PC-3 (cell line): ENCODE data around the gene ANK3. TPM values are rescaled to one million over a fixed set of nuclear protein-coding genes. Genes with fewer than 3 reads are reported as not detected.

Source experiments
- ATAC-seq: fragments of 200-7000 bp; cut with Tn5 transposase; 2 replicates; pipeline ENCODE4 v1.9.1; 2020; ENCODE audit warnings: mild to moderate bottlenecking, moderate library complexity
- BruUV-seq: library from RNA; stranded (reverse); fragments of 400-500 nt; replicated peaks from 2 replicates; lab custom pipeline; 2021; lab: Mats Ljungman, UMichigan
- CTCF ChIA-PET: fragments of 300-600 bp; sonication (Branson Sonifier 250); formaldehyde crosslinking; loops from one replicate; lab custom pipeline; 2022; ENCODE audit warnings: antibody characterized with exemption; lab: Charles Lee
- POLR2A ChIA-PET: fragments of 300-600 bp; sonication (Branson Sonifier 250); formaldehyde crosslinking; loops from one replicate; lab custom pipeline; 2022; ENCODE audit warnings: antibody characterized with exemption; ENCODE audit not compliant: unreplicated experiment; lab: Charles Lee
- DNase-seq: peaks from one replicate; pipeline ENCODE4 v3.0.0-alpha.2; 2015
- H2AFZ ChIP-seq: fragments of 300-600 bp; sonication (generic); 2 replicates; pipeline ENCODE4 v1.6.0; 2016; ENCODE audit warnings: antibody characterized with exemption, low read length
- H3F3A ChIP-seq: fragments of 300-600 bp; sonication (generic); one replicate; pipeline ENCODE4 v1.6.0; 2017; ENCODE audit warnings: antibody characterized with exemption, low read length, control low read depth, mild to moderate bottlenecking; ENCODE audit not compliant: unreplicated experiment
- H3K27ac ChIP-seq: fragments of 300-600 bp; sonication (generic); 2 replicates; pipeline ENCODE4 v1.5.1; 2016; ENCODE audit warnings: mild to moderate bottlenecking, low read length
- H3K27me3 ChIP-seq: fragments of 300-600 bp; sonication (generic); 2 replicates; pipeline ENCODE4 v1.6.1; 2016; ENCODE audit warnings: low read length, mixed read lengths
- H3K36me3 ChIP-seq: fragments of 300-600 bp; sonication (generic); 2 replicates; pipeline ENCODE4 v1.6.1; 2016; ENCODE audit warnings: low read depth, mixed run types, low read length, mixed read lengths
- H3K4me1 ChIP-seq: fragments of 300-600 bp; sonication (generic); 2 replicates; pipeline ENCODE4 v1.5.1; 2016; ENCODE audit warnings: low read length; ENCODE audit not compliant: insufficient read depth
- H3K4me2 ChIP-seq: fragments of 300-600 bp; sonication (generic); 2 replicates; pipeline ENCODE4 v1.6.0; 2016; ENCODE audit warnings: low read length
- H3K4me3 ChIP-seq: fragments of 300-600 bp; sonication (generic); 2 replicates; pipeline ENCODE4 v1.5.1; 2016; ENCODE audit warnings: mild to moderate bottlenecking, low read length, mixed read lengths
- H3K79me2 ChIP-seq: fragments of 300-600 bp; sonication (generic); 2 replicates; pipeline ENCODE4 v1.6.1; 2017; ENCODE audit warnings: low read length, mixed read lengths
- H3K9ac ChIP-seq: fragments of 300-600 bp; sonication (generic); 2 replicates; pipeline ENCODE4 v1.6.0; 2016; ENCODE audit warnings: mild to moderate bottlenecking, low read length
- H3K9me2 ChIP-seq: fragments of 300-600 bp; sonication (generic); replicated peaks from 2 replicates; pipeline ENCODE4 v1.6.1; 2016; ENCODE audit warnings: mixed run types, low read length, mixed read lengths
- H3K9me3 ChIP-seq: fragments of 300-600 bp; sonication (generic); 2 replicates; pipeline ENCODE4 v1.6.1; 2016; ENCODE audit warnings: low read length, mixed read lengths
- H4K20me1 ChIP-seq: fragments of 300-600 bp; sonication (generic); 2 replicates; pipeline ENCODE4 v1.6.1; 2016; ENCODE audit warnings: low read length, mixed read lengths
- CTCF ChIP-seq: fragments of 300-600 bp; sonication (generic); conservative IDR thresholded peaks from 2 replicates; pipeline ENCODE4 v1.5.1; 2017; ENCODE audit warnings: antibody characterized with exemption, low read depth, mild to moderate bottlenecking, low read length
- EZH2 ChIP-seq: fragments of 300-600 bp; sonication (generic); IDR thresholded peaks from one replicate; pipeline ENCODE4 v1.6.1; 2017; ENCODE audit warnings: antibody characterized with exemption, mild to moderate bottlenecking, low read length; ENCODE audit not compliant: unreplicated experiment
- EZH2phosphoT487 ChIP-seq: fragments of 300-600 bp; sonication (generic); IDR thresholded peaks from 2 replicates; pipeline ENCODE4 v1.6.1; 2018; ENCODE audit warnings: mild to moderate bottlenecking, antibody characterized with exemption, low read length, borderline replicate concordance
- intact Hi-C: fragments of 100-400 bp; cut with micrococcal nuclease; formaldehyde crosslinking; loops from 2 replicates; pipeline ENCODE4 v1.9.0; 2023
- total RNA-seq: library from RNA; depleted of rRNA; stranded (reverse); fragments of >200 nt; gene quantifications from 2 replicates; pipeline ENCODE4 v1.2.3, GENCODE V29; 2014

ANK3 gene
- total RNA-seq, 1 experiment from 2014 or later: 29.5 TPM

- Histone ChIP-seq H3K79me2 (no peaks in the 10 kb centered on the region), H3K36me3 (no peaks in the 10 kb centered on the region), H4K20me1 (no peaks in the 10 kb centered on the region), H3K27me3 (no peaks in the 10 kb centered on the region), H3K4me2 (no peak overlapping the region), H3K9me2 (no peaks in the 10 kb centered on the region), H3K27ac (no peak overlapping the region), H3F3A (no peaks in the 10 kb centered on the region), H2AFZ (no peak overlapping the region), H3K4me1 (peaks cover 33% of the 10 kb centered on the region), H3K9me3 (no peaks in the 10 kb centered on the region), H3K4me3 (no peak overlapping the region), H3K9ac (no peak overlapping the region)
- intact Hi-C loops: no loop called here
- ATAC-seq (no peak), DNase-seq (no peak)
- ChIA-PET POLR2A (no interaction called here), CTCF (no interaction called here)
- no peak for TF ChIP-seq CTCF
- TF ChIP-seq EZH2phosphoT487: no peak
- no peak for TF ChIP-seq EZH2
- BruUV-seq: no TSS peak
Observed at GRCh38 chr10:60390224-60390626, 550 bp upstream of the ANK3 start.

- intact Hi-C loops: no loop called here
- no TSS peak for BruUV-seq
- Histone ChIP-seq H3K27me3 (no peaks in the 10 kb centered on the region), H3K36me3 (no peaks in the 10 kb centered on the region), H3K4me1 (peaks cover 48% of the 10 kb centered on the region), H3K9me2 (no peaks in the 10 kb centered on the region), H3K4me2 (0 out of 2 replicates have a peak overlapping the region, but pooled peaks have one; percentile 0), H3K9ac (no peak overlapping the region), H3K4me3 (no peak overlapping the region), H3K79me2 (no peaks in the 10 kb centered on the region), H3K9me3 (no peaks in the 10 kb centered on the region), H2AFZ (no peak overlapping the region), H4K20me1 (no peaks in the 10 kb centered on the region), H3K27ac (0 out of 2 replicates have a peak overlapping the region, but pooled peaks have one; percentile 1), H3F3A (no peaks in the 10 kb centered on the region)
- DNase-seq (peak; percentile 21), ATAC-seq (no peak)
- CTCF ChIA-PET: interaction anchor here (0.5 kb wide), 1 partner anchor 57 kb away, joined by 3 read pairs; no protein-coding TSS in a partner anchor
- POLR2A ChIA-PET: no interaction called here
- TF ChIP-seq CTCF (no peak), EZH2phosphoT487 (no peak), EZH2 (no peak)
Observed at GRCh38 chr10:60388709-60389301, 870 bp downstream of the ANK3 start.

- no peaks in the 10 kb centered on the region for H3K9me2 ChIP-seq
- H3F3A ChIP-seq: no peaks in the 10 kb centered on the region
- no peaks in the 10 kb centered on the region for H3K79me2 ChIP-seq
- intact Hi-C loops: no loop called here
- H3K36me3 ChIP-seq: no peaks in the 10 kb centered on the region
- no peak for DNase-seq
- no TSS peak for BruUV-seq
- H3K4me2 ChIP-seq: peak overlapping the region; percentile 1; the same call in 1 of the 2 replicates
- peaks cover 54% of the 10 kb centered on the region for H3K4me1 ChIP-seq
- H3K27me3 ChIP-seq: no peaks in the 10 kb centered on the region
- H3K4me3 ChIP-seq: no peak overlapping the region
- no peak overlapping the region for H3K9ac ChIP-seq
- POLR2A ChIA-PET: interaction anchor here (0.6 kb wide), 1 partner anchor 42 kb away, joined by 4 read pairs; no protein-coding TSS in a partner anchor
- no peak overlapping the region for H2AFZ ChIP-seq
- H3K9me3 ChIP-seq: no peaks in the 10 kb centered on the region
- TF ChIP-seq EZH2: no peak
- TF ChIP-seq CTCF: no peak
- no peak for TF ChIP-seq EZH2phosphoT487
- 0 out of 2 replicates have a peak overlapping the region, but pooled peaks have one; percentile 1 for H3K27ac ChIP-seq
- CTCF ChIA-PET: no interaction called here
- no peak for ATAC-seq
- H4K20me1 ChIP-seq: no peaks in the 10 kb centered on the region
Observed at GRCh38 chr10:60388116-60388625, 1.5 kb downstream of the ANK3 start.
